HEK293 (cell line): ENCODE measurements around the gene PKIB.

ENCODE experiments used
- CTCF ChIA-PET: fragments of 350-600 bp; formaldehyde crosslinking; extraction: SDS; loops from one replicate; lab custom pipeline; 2021; ENCODE audit warnings: antibody characterized with exemption; lab: Yijun Ruan, JAX
- POLR2A ChIA-PET: fragments of 300-600 bp; formaldehyde crosslinking; extraction: SDS; loops from one replicate; lab custom pipeline; 2020; ENCODE audit warnings: antibody characterized with exemption, inconsistent platforms; lab: Yijun Ruan, JAX
- H3K27ac ChIP-seq: fragments of 200-500 bp; sonication (Bioruptor generic); 2 replicates; pipeline ENCODE4 v1.5.1; 2014; ENCODE audit warnings: low read depth, low read length, control low read depth, inconsistent platforms; ENCODE audit errors: extremely low read depth
- H3K36me3 ChIP-seq, 2 experiments: fragments of 200-500 bp in 1 of 2; sonication (Bioruptor generic) in 1 of 2; 1 replicate in 1 of 2; 2 replicates in 1 of 2; pipeline ENCODE4 v1.5.1; 2014 to 2017; ENCODE audit warnings: inconsistent platforms in 2 of 2, low read length in 2 of 2; ENCODE audit not compliant: control insufficient read depth in 2 of 2, insufficient read depth in 1 of 2
- H3K4me1 ChIP-seq: fragments of 200-500 bp; sonication (Bioruptor generic); 2 replicates; pipeline ENCODE4 v1.5.1; 2014; ENCODE audit warnings: mild to moderate bottlenecking, low read length, inconsistent platforms; ENCODE audit not compliant: control insufficient read depth, insufficient read depth
- H3K4me3 ChIP-seq: 2 replicates; pipeline ENCODE4 v1.5.1; 2011; ENCODE audit warnings: low read depth, mild to moderate bottlenecking, control low read depth, low read length, moderate library complexity
- H3K9me3 ChIP-seq: fragments of 200-500 bp; sonication (Bioruptor generic); 2 replicates; pipeline ENCODE4 v1.5.1; 2014; ENCODE audit warnings: low read depth, low read length, inconsistent platforms; ENCODE audit not compliant: control insufficient read depth, insufficient read depth
- BCL11A ChIP-seq: fragments of 450-650 bp; formaldehyde crosslinking; IDR thresholded peaks from 2 replicates; pipeline ENCODE4 v1.5.1; 2016; ENCODE audit warnings: low read depth, missing biosample characterization, missing genetic modification characterization
- EGR2 ChIP-seq: fragments of 450-650 bp; formaldehyde crosslinking; IDR thresholded peaks from 2 replicates; pipeline ENCODE4 v1.5.1; 2016; ENCODE audit warnings: low read depth, missing biosample characterization, missing genetic modification characterization
- FEZF1 ChIP-seq: fragments of 450-650 bp; formaldehyde crosslinking; IDR thresholded peaks from 2 replicates; pipeline ENCODE4 v1.5.1; 2016; ENCODE audit warnings: missing biosample characterization, missing genetic modification characterization
- MZF1 ChIP-seq: fragments of 450-650 bp; formaldehyde crosslinking; IDR thresholded peaks from 2 replicates; pipeline ENCODE4 v1.5.1; 2017; ENCODE audit warnings: missing biosample characterization, missing genetic modification characterization, borderline replicate concordance
- PRDM1 ChIP-seq: fragments of 450-650 bp; formaldehyde crosslinking; IDR thresholded peaks from 2 replicates; pipeline ENCODE4; 2016; ENCODE audit warnings: missing biosample characterization, missing genetic modification characterization
- WT1 ChIP-seq: fragments of 450-650 bp; formaldehyde crosslinking; IDR thresholded peaks from 2 replicates; pipeline ENCODE4 v1.5.1; 2016; ENCODE audit warnings: missing biosample characterization, missing genetic modification characterization
- ZFP3 ChIP-seq: fragments of 450-650 bp; formaldehyde crosslinking; IDR thresholded peaks from 2 replicates; pipeline ENCODE4 v1.5.1; 2016; ENCODE audit warnings: low read depth, missing biosample characterization, missing genetic modification characterization
- ZNF37A ChIP-seq: fragments of 450-650 bp; IDR thresholded peaks from 2 replicates; pipeline ENCODE4 v1.5.1; 2018; ENCODE audit warnings: missing biosample characterization, missing genetic modification characterization
- ZNF394 ChIP-seq: fragments of 450-650 bp; formaldehyde crosslinking; IDR thresholded peaks from 2 replicates; pipeline ENCODE4 v1.5.1; 2016; ENCODE audit warnings: missing biosample characterization, missing genetic modification characterization, mild to moderate bottlenecking, moderate library complexity, borderline replicate concordance
- ZNF510 ChIP-seq: fragments of 450-650 bp; formaldehyde crosslinking; IDR thresholded peaks from 2 replicates; pipeline ENCODE4 v1.5.1; 2018; ENCODE audit warnings: mild to moderate bottlenecking, missing genetic modification characterization, missing biosample characterization; ENCODE audit not compliant: insufficient replicate concordance
- ZNF561 ChIP-seq: fragments of 450-650 bp; IDR thresholded peaks from 2 replicates; pipeline ENCODE4 v1.5.1; 2018; ENCODE audit warnings: missing biosample characterization, missing genetic modification characterization, borderline replicate concordance
- ZNF837 ChIP-seq: fragments of 450-650 bp; formaldehyde crosslinking; IDR thresholded peaks from 2 replicates; pipeline ENCODE4 v1.5.1; 2016; ENCODE audit warnings: missing biosample characterization, missing genetic modification characterization
- ZNF843 ChIP-seq: fragments of 450-650 bp; formaldehyde crosslinking; IDR thresholded peaks from 2 replicates; pipeline ENCODE4 v1.5.1; 2016; ENCODE audit warnings: missing biosample characterization, missing genetic modification characterization
- ZXDB ChIP-seq: fragments of 450-650 bp; formaldehyde crosslinking; IDR thresholded peaks from 2 replicates; pipeline ENCODE4 v1.5.1; 2016; ENCODE audit warnings: missing biosample characterization, missing genetic modification characterization
- TF ChIP-seq, protein P1 (sequence below): fragments of 450-650 bp; formaldehyde crosslinking; IDR thresholded peaks from 2 replicates; pipeline ENCODE4 v1.5.1; 2017; ENCODE audit warnings: missing biosample characterization, missing genetic modification characterization
- TF ChIP-seq, protein P2 (sequence below): IDR thresholded peaks from 2 replicates; pipeline ENCODE4 v1.6.1; 2011; ENCODE audit warnings: mild to moderate bottlenecking, low read depth, low read length, borderline replicate concordance

Gene PKIB

DNA sequence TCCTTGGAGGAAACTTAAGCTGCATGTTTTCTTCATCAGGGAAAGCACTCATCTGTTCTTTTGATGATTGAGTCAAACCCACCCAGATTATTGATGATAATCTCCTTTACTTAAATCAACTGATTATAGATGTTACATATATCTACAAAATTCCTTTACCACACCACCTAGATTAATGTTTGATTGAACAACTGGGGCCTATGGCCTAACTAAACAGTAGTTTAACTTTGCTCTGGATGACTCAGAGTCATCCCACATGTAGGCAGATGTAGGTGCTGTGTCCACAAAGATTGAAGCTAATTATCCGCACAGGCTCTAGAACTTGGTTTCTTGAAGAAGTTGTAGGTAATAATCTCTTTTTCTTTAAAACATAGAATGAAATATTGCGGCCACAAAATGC is 42.2 kb downstream of the PKIB start:
- Histone ChIP-seq H3K4me1 (peaks cover 1% of the 10 kb centered on the region; the same call in 1 of the 2 replicates), H3K27ac (no peak overlapping the region), H3K4me3 (no peak overlapping the region), H3K9me3 (no peaks in the 10 kb centered on the region), H3K36me3 (no peaks in the 10 kb centered on the region)
- TF ChIP-seq ZNF561 (no peak), ZNF394 (tag by site-specific recombination) (no peak), EGR2 (tag by site-specific recombination) (peak; percentile 36; the same call in 1 of the 2 replicates)
- CTCF ChIA-PET = interaction anchor here (0.7 kb wide), 1 partner anchor 165 kb away, joined by 4 read pairs; no protein-coding TSS in a partner anchor
- POLR2A ChIA-PET = interaction anchor here (0.6 kb wide), 1 partner anchor 137 kb away, joined by 3 read pairs; the partner anchor contains the start of gene SMPDL3A

- no peak overlapping the region for H3K27ac ChIP-seq
- peaks cover 5% of the 10 kb centered on the region; the same call in 1 of the 2 replicates for H3K4me1 ChIP-seq
- no peaks in the 10 kb centered on the region for H3K36me3 ChIP-seq
- CTCF ChIA-PET = interaction anchor here (0.5 to 1.1 kb wide), 2 partner anchors 13 to 43 kb away, joined by 3 to 4 read pairs; partner anchors contain the start of gene PKIB
- no peak for TF ChIP-seq ZNF37A (tag by site-specific recombination)
- 0 out of 2 replicates have a peak, but pooled peaks have one; percentile 14 for TF ChIP-seq PRDM1
- no peak overlapping the region for H3K4me3 ChIP-seq
- POLR2A ChIA-PET = interaction anchor here (0.7 kb wide), 1 partner anchor 1152 kb away, joined by 5 read pairs; no protein-coding TSS in a partner anchor
- H3K9me3 ChIP-seq = no peaks in the 10 kb centered on the region
Observed at GRCh38 chr6:122653094-122653493, 42.9 kb downstream of the PKIB start.

DNA sequence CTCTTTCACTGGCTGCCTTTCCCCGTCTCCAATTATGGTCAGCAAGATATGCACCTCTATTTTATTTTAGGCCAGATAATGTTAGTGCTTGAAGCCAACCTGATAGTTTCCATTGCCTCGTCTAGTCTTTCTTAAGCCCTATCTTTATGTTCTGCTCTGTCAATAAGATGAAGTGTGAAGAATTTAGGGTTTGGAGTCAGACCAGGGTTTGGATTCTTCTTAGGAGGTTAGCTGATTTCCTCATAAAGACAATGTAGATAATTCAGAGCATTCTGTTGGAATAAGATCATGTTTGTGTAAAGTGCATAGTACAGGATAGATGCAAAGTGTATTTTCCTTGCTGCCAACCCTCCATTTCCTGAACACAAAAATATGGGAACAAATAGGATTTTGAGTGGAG is 43.8 kb downstream of the PKIB start:
- no peak overlapping the region for H3K4me3 ChIP-seq
- no peak for TF ChIP-seq ZNF510 (tag by site-specific recombination)
- H3K36me3 ChIP-seq = no peaks in the 10 kb centered on the region
- H3K9me3 ChIP-seq = no peaks in the 10 kb centered on the region
- no peak overlapping the region for H3K27ac ChIP-seq
- CTCF ChIA-PET = no interaction called here
- POLR2A ChIA-PET = no interaction called here
- peaks cover 5% of the 10 kb centered on the region; the same call in 1 of the 2 replicates for H3K4me1 ChIP-seq

GRCh38 chr6:122657601-122658000 is 47.4 kb downstream of the PKIB start:
- H3K4me3 ChIP-seq = no peak overlapping the region
- no peaks in the 10 kb centered on the region for H3K36me3 ChIP-seq
- POLR2A ChIA-PET = interaction anchor here (0.9 to 1.4 kb wide), 3 partner anchors 10 to 132 kb away, joined by 3 read pairs; no protein-coding TSS in a partner anchor
- TF ChIP-seq FEZF1 (tag by site-specific recombination) (peak; percentile 84), ZXDB (peak; percentile 44; the same call in 1 of the 2 replicates), ZNF843 (tag by site-specific recombination) (0 out of 2 replicates have a peak, but pooled peaks have one; percentile 12), BCL11A (tag by site-specific recombination) (no peak), ZFP3 (tag by site-specific recombination) (no peak), MZF1 (no peak)
- TF ChIP-seq, protein P1, sequence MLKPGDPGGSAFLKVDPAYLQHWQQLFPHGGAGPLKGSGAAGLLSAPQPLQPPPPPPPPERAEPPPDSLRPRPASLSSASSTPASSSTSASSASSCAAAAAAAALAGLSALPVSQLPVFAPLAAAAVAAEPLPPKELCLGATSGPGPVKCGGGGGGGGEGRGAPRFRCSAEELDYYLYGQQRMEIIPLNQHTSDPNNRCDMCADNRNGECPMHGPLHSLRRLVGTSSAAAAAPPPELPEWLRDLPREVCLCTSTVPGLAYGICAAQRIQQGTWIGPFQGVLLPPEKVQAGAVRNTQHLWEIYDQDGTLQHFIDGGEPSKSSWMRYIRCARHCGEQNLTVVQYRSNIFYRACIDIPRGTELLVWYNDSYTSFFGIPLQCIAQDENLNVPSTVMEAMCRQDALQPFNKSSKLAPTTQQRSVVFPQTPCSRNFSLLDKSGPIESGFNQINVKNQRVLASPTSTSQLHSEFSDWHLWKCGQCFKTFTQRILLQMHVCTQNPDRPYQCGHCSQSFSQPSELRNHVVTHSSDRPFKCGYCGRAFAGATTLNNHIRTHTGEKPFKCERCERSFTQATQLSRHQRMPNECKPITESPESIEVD = peak; percentile 72
- TF ChIP-seq, all 188 proteins: peak for 4
- Histone ChIP-seq H3K4me1 (peaks cover 5% of the 10 kb centered on the region; the same call in 1 of the 2 replicates), H3K9me3 (no peaks in the 10 kb centered on the region), H3K27ac (no peak overlapping the region)
- CTCF ChIA-PET = interaction anchor here (0.6 to 2.2 kb wide), 6 partner anchors 10 to 212 kb away, joined by 3 to 6 read pairs (median 3); no protein-coding TSS in a partner anchor

- Histone ChIP-seq H3K27ac (no peak overlapping the region), H3K4me3 (no peak overlapping the region), H3K9me3 (no peaks in the 10 kb centered on the region), H3K36me3 (no peaks in the 10 kb centered on the region), H3K4me1 (peaks cover 5% of the 10 kb centered on the region; the same call in 1 of the 2 replicates)
- TF ChIP-seq ZNF837 (tag by site-specific recombination) (no peak), ZNF394 (tag by site-specific recombination) (no peak), WT1 (tag by site-specific recombination) (no peak)
- TF ChIP-seq, protein P2, sequence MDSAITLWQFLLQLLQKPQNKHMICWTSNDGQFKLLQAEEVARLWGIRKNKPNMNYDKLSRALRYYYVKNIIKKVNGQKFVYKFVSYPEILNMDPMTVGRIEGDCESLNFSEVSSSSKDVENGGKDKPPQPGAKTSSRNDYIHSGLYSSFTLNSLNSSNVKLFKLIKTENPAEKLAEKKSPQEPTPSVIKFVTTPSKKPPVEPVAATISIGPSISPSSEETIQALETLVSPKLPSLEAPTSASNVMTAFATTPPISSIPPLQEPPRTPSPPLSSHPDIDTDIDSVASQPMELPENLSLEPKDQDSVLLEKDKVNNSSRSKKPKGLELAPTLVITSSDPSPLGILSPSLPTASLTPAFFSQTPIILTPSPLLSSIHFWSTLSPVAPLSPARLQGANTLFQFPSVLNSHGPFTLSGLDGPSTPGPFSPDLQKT = no peak
- ChIA-PET CTCF (no interaction called here), POLR2A (no interaction called here)
Observed at GRCh38 chr6:122660296-122660695, 50.1 kb downstream of the PKIB start.
